Measurements from ENCODE around the gene RPL12. TPM values are rescaled to one million over a fixed set of nuclear protein-coding genes. Genes with fewer than 3 reads are reported as not detected.
A peak's percentile ranks its signal among the peaks of the same experiment; 100 is the strongest.

Gene RPL12
- total RNA-seq: 1,311 and 1,325 TPM in 2 replicates

GRCh38 chr9:127450830-127451607, at the start of gene RPL12, which contains the start of gene LRSAM1:
Gene RPL12, minus strand, starts transcription at chr9:127451406. Its CDS starts 89 bp downstream, at chr9:127451317.
Gene LRSAM1, plus strand, starts transcription at chr9:127451510. Its CDS starts 3,018 bp downstream, at chr9:127454528.
- H3K4me1 Mint-ChIP-seq (ENCODE audit: low read depth): peaks cover 32% of the 10 kb centered on the region

GRCh38 chr9:127500862-127501261, 49.7 kb upstream of the RPL12 start:
- no peaks in the 10 kb centered on the region for H3K27me3 Mint-ChIP-seq (ENCODE audit: low read depth)
- DNase-seq (ENCODE audit: low spot score): no peak
- intact Hi-C loops (cut with micrococcal nuclease): no loop called here
- H3K4me1 Mint-ChIP-seq (ENCODE audit: low read depth): no peaks in the 10 kb centered on the region
- H3K27ac Mint-ChIP-seq: no peak overlapping the region
- peaks cover 5% of the 10 kb centered on the region for H3K36me3 Mint-ChIP-seq (ENCODE audit: low read depth)
- H3K4me3 Mint-ChIP-seq (ENCODE audit: low read depth): no peak overlapping the region
- no peaks in the 10 kb centered on the region for H3K9me3 Mint-ChIP-seq

More at GRCh38 chr9:127450830-127451607, at the start of gene RPL12, which contains the start of gene LRSAM1:
- Mint-ChIP-seq H3K9me3 (no peaks in the 10 kb centered on the region), H3K4me3 (ENCODE audit: low read depth) (peak within 1 kb of the TSS; percentile 97), H3K27me3 (ENCODE audit: low read depth) (no peaks in the 10 kb centered on the region), H3K27ac (peak within 1 kb of the TSS; percentile 97), H3K36me3 (ENCODE audit: low read depth) (peaks cover 68% of the 10 kb centered on the region)
- intact Hi-C loops (cut with micrococcal nuclease): loop anchor here (1.0 to 2.0 kb wide), 3 partner anchors 27 to 264 kb away; partner anchors contain the start of genes PTRH1 and ZNF79
- peak; percentile 95 for DNase-seq (ENCODE audit: low spot score)

GRCh38 chr9:127500399-127500798, 49.2 kb upstream of the RPL12 start:
- no peak for DNase-seq (ENCODE audit: low spot score)
- no peaks in the 10 kb centered on the region for H3K9me3 Mint-ChIP-seq
- no peaks in the 10 kb centered on the region for H3K27me3 Mint-ChIP-seq (ENCODE audit: low read depth)
- no peak overlapping the region for H3K4me3 Mint-ChIP-seq (ENCODE audit: low read depth)
- no peak overlapping the region for H3K27ac Mint-ChIP-seq
- H3K4me1 Mint-ChIP-seq (ENCODE audit: low read depth): no peaks in the 10 kb centered on the region
- intact Hi-C loops (cut with micrococcal nuclease): no loop called here
- H3K36me3 Mint-ChIP-seq (ENCODE audit: low read depth): peaks cover 5% of the 10 kb centered on the region

DNA sequence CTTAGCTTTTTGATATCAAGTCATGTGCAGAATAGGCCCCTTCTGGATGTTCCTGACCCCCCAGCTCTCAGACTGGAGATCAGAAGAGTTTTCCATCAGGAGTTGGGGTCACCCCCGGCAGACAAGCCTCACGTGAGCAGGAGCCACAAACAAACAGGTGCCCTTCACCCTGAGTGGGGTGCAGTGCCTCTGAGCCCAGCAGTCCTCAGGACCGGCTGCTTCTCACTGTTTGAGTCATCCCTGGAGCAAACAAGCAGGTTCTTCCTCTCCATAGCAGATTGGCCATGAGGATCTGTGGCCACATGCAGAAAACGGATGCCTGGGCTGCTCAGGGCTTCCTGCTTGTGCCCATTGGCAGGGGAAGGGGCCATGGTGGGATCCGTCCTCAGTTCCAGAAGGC, 47.1 kb upstream of the RPL12 start:
- H3K36me3 Mint-ChIP-seq (ENCODE audit: low read depth): peaks cover 7% of the 10 kb centered on the region
- H3K4me3 Mint-ChIP-seq (ENCODE audit: low read depth): no peak overlapping the region
- H3K27ac Mint-ChIP-seq: no peak overlapping the region
- no peaks in the 10 kb centered on the region for H3K4me1 Mint-ChIP-seq (ENCODE audit: low read depth)
- intact Hi-C loops (cut with micrococcal nuclease): no loop called here
- no peaks in the 10 kb centered on the region for H3K27me3 Mint-ChIP-seq (ENCODE audit: low read depth)
- no peaks in the 10 kb centered on the region for H3K9me3 Mint-ChIP-seq
- DNase-seq (ENCODE audit: low spot score): no peak

GRCh38 chr9:127497656-127498290, 46.6 kb upstream of the RPL12 start:
- H3K4me1 Mint-ChIP-seq (ENCODE audit: low read depth): no peaks in the 10 kb centered on the region
- no peak overlapping the region for H3K27ac Mint-ChIP-seq
- no peak overlapping the region for H3K4me3 Mint-ChIP-seq (ENCODE audit: low read depth)
- H3K36me3 Mint-ChIP-seq (ENCODE audit: low read depth): peaks cover 12% of the 10 kb centered on the region
- no peak for DNase-seq (ENCODE audit: low spot score)
- intact Hi-C loops (cut with micrococcal nuclease): no loop called here
- H3K9me3 Mint-ChIP-seq: no peaks in the 10 kb centered on the region
- no peaks in the 10 kb centered on the region for H3K27me3 Mint-ChIP-seq (ENCODE audit: low read depth)

DNA sequence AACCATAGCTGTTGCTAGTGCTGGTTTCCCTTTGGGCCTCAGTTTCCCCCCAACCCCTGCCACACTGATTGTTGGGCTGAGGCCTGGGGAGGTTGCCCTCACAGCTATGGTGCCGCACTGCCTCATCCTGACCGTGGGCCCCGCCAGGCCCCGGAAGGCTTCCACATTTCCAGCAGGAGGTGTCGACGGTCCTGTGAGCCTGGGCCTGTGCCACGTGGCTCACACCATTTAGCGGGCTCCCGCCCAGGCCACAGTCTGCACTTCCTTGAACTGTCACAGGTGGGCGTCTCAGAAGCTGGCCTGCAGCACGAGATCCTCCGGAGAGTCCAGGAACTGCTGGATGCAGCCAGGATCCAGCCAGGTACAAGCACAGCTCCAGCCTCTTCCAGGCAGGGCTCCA, 45.8 kb upstream of the RPL12 start:
- Mint-ChIP-seq H3K4me3 (ENCODE audit: low read depth) (no peak overlapping the region), H3K27ac (no peak overlapping the region), H3K27me3 (ENCODE audit: low read depth) (no peaks in the 10 kb centered on the region), H3K9me3 (no peaks in the 10 kb centered on the region), H3K4me1 (ENCODE audit: low read depth) (no peaks in the 10 kb centered on the region), H3K36me3 (ENCODE audit: low read depth) (peaks cover 12% of the 10 kb centered on the region)
- no peak for DNase-seq (ENCODE audit: low spot score)
- intact Hi-C loops (cut with micrococcal nuclease): no loop called here

DNA sequence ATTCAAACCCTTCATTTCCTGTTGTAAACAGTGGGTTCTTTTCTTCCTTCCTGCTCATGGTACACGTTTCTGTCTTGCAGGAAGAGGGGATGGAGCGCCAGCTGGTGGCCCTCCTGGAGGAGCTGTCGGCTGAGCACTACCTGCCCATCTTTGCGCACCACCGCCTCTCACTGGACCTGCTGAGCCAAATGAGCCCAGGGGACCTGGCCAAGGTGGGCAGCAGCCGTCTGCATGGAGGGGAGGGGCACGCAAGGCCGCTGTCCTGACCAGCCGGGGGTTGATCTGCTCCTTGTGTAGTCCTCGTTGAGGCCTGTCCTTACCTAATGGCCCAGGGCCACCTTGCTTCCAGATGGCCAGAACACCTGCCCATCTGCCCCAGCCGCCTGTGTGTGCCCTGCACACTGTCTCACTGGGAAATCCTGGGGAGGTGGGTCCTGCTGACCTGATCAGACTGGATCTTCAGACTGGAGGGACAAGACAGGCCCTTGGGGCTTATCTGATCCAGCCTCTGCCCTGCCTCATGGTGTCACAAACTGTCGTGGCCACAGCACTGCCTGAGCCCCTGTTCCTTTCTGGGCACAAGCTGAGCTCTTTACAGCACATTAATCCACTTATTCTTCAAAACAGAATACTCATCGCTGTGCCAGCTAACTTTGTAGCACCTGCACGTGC, 44.8 kb upstream of the RPL12 start:
- Mint-ChIP-seq H3K27me3 (ENCODE audit: low read depth) (no peaks in the 10 kb centered on the region), H3K9me3 (no peaks in the 10 kb centered on the region), H3K4me1 (ENCODE audit: low read depth) (no peaks in the 10 kb centered on the region), H3K27ac (no peak overlapping the region), H3K36me3 (ENCODE audit: low read depth) (peaks cover 12% of the 10 kb centered on the region), H3K4me3 (ENCODE audit: low read depth) (no peak overlapping the region)
- intact Hi-C loops (cut with micrococcal nuclease): no loop called here
- no peak for DNase-seq (ENCODE audit: low spot score)

DNA sequence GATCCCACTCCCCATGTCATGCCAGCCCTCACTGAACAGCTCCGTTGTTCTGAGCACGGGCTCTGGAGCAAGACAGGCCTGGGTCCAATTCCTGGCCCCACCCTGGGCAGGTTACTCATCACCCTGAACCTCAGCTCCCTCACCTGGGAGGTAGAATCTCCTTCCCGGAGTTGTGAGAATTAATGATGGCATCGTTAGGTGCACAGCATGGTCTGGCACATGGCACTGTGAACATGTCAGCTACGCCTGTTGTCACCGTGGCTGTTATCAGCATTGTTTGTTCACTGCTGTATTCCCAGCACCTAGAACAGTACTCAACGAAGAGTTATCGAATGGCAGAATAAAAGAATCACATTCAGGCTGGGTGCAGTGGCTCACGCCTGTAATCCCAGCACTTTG, 43.1 kb upstream of the RPL12 start:
- Mint-ChIP-seq H3K27ac (no peak overlapping the region), H3K9me3 (no peaks in the 10 kb centered on the region), H3K4me1 (ENCODE audit: low read depth) (no peaks in the 10 kb centered on the region), H3K4me3 (ENCODE audit: low read depth) (no peak overlapping the region), H3K27me3 (ENCODE audit: low read depth) (no peaks in the 10 kb centered on the region), H3K36me3 (ENCODE audit: low read depth) (peaks cover 14% of the 10 kb centered on the region)
- no peak for DNase-seq (ENCODE audit: low spot score)
- intact Hi-C loops (cut with micrococcal nuclease): no loop called here

GRCh38 chr9:127493592-127494303, 42.5 kb upstream of the RPL12 start:
- no peak overlapping the region for H3K27ac Mint-ChIP-seq
- DNase-seq (ENCODE audit: low spot score): no peak

GRCh38 chr9:127492616-127493015, 41.4 kb upstream of the RPL12 start:
- intact Hi-C loops (cut with micrococcal nuclease): no loop called here
- Mint-ChIP-seq H3K27ac (no peak overlapping the region), H3K9me3 (no peaks in the 10 kb centered on the region), H3K27me3 (ENCODE audit: low read depth) (no peaks in the 10 kb centered on the region), H3K36me3 (ENCODE audit: low read depth) (peaks cover 19% of the 10 kb centered on the region), H3K4me3 (ENCODE audit: low read depth) (no peak overlapping the region), H3K4me1 (ENCODE audit: low read depth) (no peaks in the 10 kb centered on the region)
- no peak for DNase-seq (ENCODE audit: low spot score)

More at GRCh38 chr9:127493592-127494303, 42.5 kb upstream of the RPL12 start:
- Mint-ChIP-seq H3K4me3 (ENCODE audit: low read depth) (no peak overlapping the region), H3K4me1 (ENCODE audit: low read depth) (no peaks in the 10 kb centered on the region), H3K9me3 (no peaks in the 10 kb centered on the region), H3K36me3 (ENCODE audit: low read depth) (peaks cover 17% of the 10 kb centered on the region), H3K27me3 (ENCODE audit: low read depth) (no peaks in the 10 kb centered on the region)
- intact Hi-C loops (cut with micrococcal nuclease): no loop called here

DNA sequence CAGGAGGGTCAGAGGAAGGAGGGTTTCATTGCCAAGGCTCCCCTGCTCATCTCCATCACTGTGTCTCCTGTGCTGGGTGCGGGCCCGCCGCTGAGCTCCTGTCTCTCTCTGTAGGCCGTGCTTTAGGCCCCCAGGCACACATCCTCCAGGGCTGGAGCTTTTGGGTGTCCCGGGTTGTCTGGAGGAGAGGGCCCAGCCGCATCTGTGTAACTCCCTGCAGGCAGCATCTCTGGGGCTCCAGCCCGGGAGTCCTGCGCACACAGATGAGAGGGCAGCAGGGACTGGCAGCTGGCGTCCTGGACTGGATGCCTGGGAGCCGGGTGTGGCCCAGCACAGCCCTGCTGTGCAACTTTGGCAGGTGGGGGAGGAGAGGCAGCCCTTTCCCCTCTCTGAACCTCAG, 40.3 kb upstream of the RPL12 start:
- no peaks in the 10 kb centered on the region for H3K27me3 Mint-ChIP-seq (ENCODE audit: low read depth)
- no peaks in the 10 kb centered on the region for H3K4me1 Mint-ChIP-seq (ENCODE audit: low read depth)
- no peak overlapping the region for H3K4me3 Mint-ChIP-seq (ENCODE audit: low read depth)
- no peak for DNase-seq (ENCODE audit: low spot score)
- no peaks in the 10 kb centered on the region for H3K9me3 Mint-ChIP-seq
- intact Hi-C loops (cut with micrococcal nuclease): no loop called here
- peaks cover 20% of the 10 kb centered on the region for H3K36me3 Mint-ChIP-seq (ENCODE audit: low read depth)
- H3K27ac Mint-ChIP-seq: no peak overlapping the region

- intact Hi-C loops (cut with micrococcal nuclease): no loop called here
- no peaks in the 10 kb centered on the region for H3K4me1 Mint-ChIP-seq (ENCODE audit: low read depth)
- H3K36me3 Mint-ChIP-seq (ENCODE audit: low read depth): peaks cover 22% of the 10 kb centered on the region
- no peaks in the 10 kb centered on the region for H3K27me3 Mint-ChIP-seq (ENCODE audit: low read depth)
- no peak for DNase-seq (ENCODE audit: low spot score)
- no peaks in the 10 kb centered on the region for H3K9me3 Mint-ChIP-seq
- H3K4me3 Mint-ChIP-seq (ENCODE audit: low read depth): no peak overlapping the region
- H3K27ac Mint-ChIP-seq: no peak overlapping the region
Measured at GRCh38 chr9:127490535-127491230, 39.5 kb upstream of the RPL12 start.
